ENCODE data around the gene LLCFC1.

The LLCFC1 gene

DNA sequence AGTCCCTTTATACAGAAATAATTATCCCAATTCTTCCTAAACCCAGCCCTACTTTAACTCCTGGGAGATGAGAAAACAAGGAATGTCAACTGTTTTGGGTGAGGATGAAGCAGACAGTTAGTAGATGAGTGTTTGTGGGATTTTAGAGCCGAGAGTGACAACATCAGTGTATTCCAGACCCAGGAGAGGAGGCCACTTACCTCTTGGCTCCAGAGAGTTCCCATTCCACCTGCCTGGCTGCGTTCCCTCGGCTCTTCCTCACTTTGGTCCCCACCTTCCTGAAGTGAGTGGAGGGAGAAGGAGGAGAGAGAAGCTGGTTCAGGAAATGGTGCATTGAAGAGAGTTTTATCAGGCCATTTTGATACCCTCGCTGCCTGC, 22.3 kb downstream of the LLCFC1 start:
- DNase-seq (ENCODE audit: low read depth): no peak
- TF ChIP-seq, protein P1, sequence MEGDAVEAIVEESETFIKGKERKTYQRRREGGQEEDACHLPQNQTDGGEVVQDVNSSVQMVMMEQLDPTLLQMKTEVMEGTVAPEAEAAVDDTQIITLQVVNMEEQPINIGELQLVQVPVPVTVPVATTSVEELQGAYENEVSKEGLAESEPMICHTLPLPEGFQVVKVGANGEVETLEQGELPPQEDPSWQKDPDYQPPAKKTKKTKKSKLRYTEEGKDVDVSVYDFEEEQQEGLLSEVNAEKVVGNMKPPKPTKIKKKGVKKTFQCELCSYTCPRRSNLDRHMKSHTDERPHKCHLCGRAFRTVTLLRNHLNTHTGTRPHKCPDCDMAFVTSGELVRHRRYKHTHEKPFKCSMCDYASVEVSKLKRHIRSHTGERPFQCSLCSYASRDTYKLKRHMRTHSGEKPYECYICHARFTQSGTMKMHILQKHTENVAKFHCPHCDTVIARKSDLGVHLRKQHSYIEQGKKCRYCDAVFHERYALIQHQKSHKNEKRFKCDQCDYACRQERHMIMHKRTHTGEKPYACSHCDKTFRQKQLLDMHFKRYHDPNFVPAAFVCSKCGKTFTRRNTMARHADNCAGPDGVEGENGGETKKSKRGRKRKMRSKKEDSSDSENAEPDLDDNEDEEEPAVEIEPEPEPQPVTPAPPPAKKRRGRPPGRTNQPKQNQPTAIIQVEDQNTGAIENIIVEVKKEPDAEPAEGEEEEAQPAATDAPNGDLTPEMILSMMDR (IDR thresholded peaks at IDR 0.05; ENCODE audit: control insufficient read depth, extremely low read depth, insufficient read depth): no peak
- H3K4me3 ChIP-seq (ENCODE audit: low read depth, low read length): no peak overlapping the region

DNA sequence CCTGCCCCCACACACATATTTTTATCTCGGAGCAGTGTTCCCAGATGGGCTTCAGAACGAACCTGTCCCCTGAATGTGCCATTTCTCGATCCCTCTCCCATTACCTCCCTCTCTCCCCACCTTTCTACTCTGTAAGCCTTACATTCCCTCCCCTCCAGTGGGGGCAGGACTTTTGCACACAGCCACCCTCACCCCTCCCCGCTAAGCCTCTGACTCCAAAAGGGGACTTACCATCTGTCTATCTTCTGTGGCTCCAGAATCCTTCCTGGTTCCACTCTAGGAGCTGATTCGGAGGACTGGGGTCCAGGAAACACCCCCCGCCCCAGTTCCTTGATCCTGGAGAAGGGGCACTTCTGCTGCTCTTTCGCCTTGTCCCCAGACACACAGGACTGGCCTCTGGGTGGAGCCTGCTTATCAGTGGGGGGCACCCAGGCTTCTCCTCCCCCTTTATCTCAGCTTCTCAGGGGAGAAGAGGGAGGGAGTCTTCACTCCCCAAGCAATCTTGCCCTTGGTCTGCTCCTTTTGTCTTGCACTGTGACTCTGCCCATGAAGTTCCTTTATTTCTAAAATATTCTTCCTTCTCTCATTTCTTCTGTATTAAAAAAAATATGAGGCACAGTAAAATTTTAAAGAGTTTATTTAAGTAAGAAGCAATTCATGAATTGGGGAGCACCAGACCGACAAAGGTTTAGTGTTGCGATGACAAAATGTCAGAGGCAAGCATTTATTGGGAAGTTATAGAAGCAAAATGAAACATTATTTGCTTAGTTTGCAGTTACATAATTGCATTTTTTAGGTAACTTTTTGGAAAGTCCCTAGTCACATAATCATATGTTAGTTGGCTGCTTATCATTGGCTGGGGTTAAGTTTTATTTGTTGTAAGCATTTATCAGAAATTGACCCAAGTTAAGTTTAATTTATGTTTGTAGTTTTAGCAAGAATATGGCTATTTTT, 23.0 kb downstream of the LLCFC1 start, which contains the start of gene KEL:
KEL (minus strand) TSS at position 391 of the 954 bp plus-strand sequence; CDS start at position 234, 157 bp downstream.
- DNase-seq (ENCODE audit: low read depth): no peak
- no peak within 1 kb of the TSS for H3K4me3 ChIP-seq (ENCODE audit: low read depth, low read length)
- TF ChIP-seq, protein P1 (IDR thresholded peaks at IDR 0.05; ENCODE audit: control insufficient read depth, extremely low read depth, insufficient read depth): no peak

DNA sequence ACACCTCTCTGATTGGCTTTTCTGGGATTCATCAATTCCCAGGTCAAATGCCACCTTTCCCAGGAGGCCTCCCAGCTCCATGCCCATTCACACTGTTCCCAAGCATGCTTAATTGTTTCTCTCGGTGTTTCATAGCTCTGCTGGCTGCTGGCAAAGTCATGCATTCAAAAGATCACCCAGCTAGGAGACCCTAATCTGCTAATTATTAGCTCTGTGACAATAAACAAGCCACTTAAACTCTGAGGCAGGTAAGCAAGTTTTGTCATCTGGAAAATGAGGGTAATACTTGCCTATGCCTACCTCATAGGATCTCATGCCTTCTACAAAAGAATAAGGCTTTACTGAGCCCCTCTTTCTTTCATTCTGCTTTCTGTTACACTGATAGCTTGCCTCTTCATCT, 23.7 kb downstream of the LLCFC1 start:
- TF ChIP-seq, protein P1 (IDR thresholded peaks at IDR 0.05; ENCODE audit: control insufficient read depth, extremely low read depth, insufficient read depth): no peak
- DNase-seq (ENCODE audit: low read depth): no peak
- H3K4me3 ChIP-seq (ENCODE audit: low read depth, low read length): no peak overlapping the region

DNA sequence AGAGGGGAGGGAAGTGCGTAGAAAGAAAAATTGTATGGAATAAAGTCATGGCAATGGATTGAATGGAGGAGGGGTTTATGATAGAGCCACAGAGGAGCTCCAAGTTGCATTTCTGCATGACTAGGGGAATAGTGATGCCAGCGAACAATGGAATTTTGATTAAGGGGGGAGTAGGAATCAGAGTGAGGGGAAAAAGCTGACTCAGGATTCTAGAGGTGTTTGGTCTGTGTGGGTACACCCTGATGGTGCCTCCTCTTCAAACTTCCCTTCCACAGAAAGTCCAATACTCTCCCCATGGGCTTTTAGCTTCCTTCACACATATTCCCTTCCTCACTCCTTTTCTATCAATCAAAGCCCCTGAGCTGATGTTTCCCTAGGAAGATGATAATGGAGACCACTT, 24.7 kb downstream of the LLCFC1 start:
- no peak for DNase-seq (ENCODE audit: low read depth)
- no peak overlapping the region for H3K4me3 ChIP-seq (ENCODE audit: low read depth, low read length)
- TF ChIP-seq, protein P1 (IDR thresholded peaks at IDR 0.05; ENCODE audit: control insufficient read depth, extremely low read depth, insufficient read depth): no peak

DNA sequence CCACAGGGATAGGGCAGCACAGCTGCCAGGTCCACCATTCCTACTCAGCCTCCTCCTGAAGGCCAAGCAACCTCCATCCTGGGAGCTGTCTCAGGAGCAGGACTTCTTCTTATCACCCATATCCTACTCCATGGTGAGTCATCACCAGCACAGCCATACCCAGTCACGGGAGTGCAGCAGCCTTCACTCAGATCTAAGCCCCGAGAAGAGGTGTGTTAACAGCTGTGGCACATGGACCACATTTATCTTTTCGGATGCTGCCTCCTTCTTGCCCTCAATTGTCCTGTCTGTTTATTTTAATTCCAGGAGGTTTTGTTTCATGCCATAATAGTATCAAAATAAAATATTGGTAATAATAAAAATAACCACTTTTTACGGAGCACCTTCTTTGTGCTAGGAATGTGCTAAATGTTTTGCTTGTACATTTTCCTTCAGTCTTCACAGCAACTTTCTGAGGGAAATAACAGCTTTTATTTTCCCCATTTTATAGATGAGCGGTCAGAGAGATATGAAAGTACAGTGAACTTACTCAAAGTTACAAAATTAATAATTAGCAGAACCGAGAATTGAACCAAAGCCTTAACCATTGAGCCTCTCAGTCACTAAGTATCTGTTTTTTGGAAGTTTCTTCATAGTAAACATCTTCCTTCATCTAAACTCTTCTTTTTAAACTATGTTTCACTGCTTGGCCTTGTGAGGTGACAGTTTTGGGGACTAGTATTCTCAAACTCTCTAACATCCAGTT, 25.4 kb downstream of the LLCFC1 start:
- no peak overlapping the region for H3K4me3 ChIP-seq (ENCODE audit: low read depth, low read length)
- DNase-seq (ENCODE audit: low read depth): no peak
- TF ChIP-seq, protein P1 (IDR thresholded peaks at IDR 0.05; ENCODE audit: control insufficient read depth, extremely low read depth, insufficient read depth): no peak

DNA sequence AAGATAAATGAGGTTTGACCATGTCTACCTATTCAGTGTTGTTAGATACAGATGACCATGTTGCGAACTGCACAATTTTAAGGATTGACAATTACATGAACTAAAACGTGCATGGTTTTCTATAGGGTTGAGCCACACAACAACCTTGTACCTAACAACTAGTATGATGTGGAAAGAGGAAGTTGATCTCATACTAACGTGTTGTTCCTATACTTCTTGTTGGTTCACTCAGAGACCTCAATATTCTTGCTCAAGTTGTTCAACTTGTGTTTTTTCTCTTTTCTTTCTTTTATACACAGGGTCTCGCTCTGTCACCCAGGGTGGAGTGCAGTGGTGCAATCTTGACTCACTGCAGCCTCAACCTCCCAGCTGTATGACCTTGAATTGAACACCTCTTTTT, 28.9 kb downstream of the LLCFC1 start:
- DNase-seq (ENCODE audit: low read depth): no peak
- no peak overlapping the region for H3K4me3 ChIP-seq (ENCODE audit: low read depth, low read length)
- TF ChIP-seq, protein P1 (IDR thresholded peaks at IDR 0.05; ENCODE audit: control insufficient read depth, extremely low read depth, insufficient read depth): no peak

Data from LNCaP clone FGC (cell line).